HepG2 (cell line): ENCODE data around the gene RAB40C. TPM values are rescaled to one million over a fixed set of nuclear protein-coding genes. Genes with fewer than 3 reads are reported as not detected.

Source experiments
- ATF5 ChIP-seq: sonication (generic); formaldehyde crosslinking; IDR thresholded peaks from 2 replicates; pipeline ENCODE4 v1.4.0; 2020; ENCODE audit warnings: mild to moderate bottlenecking, low read depth, missing genetic modification reagents
- CBX1 ChIP-seq: IDR thresholded peaks from one replicate; pipeline ENCODE4 v1.6.1; 2016; ENCODE audit warnings: antibody characterized with exemption, low read depth
- FOXK2 ChIP-seq: fragments of 450-650 bp; IDR thresholded peaks from 2 replicates; pipeline ENCODE4 v1.6.1; 2016
- GATAD1 ChIP-seq: IDR thresholded peaks from 2 replicates; pipeline ENCODE4 v1.6.1; 2016; ENCODE audit warnings: missing genetic modification reagents, missing compliant biosample characterization
- GLI4 ChIP-seq: sonication (generic); formaldehyde crosslinking; IDR thresholded peaks from 2 replicates; pipeline ENCODE4 v1.5.1; 2020; ENCODE audit warnings: missing genetic modification reagents, mild to moderate bottlenecking, moderate library complexity, borderline replicate concordance
- LCORL ChIP-seq, 2 experiments: fragments of 450-650 bp in 1 of 2; sonication (generic) in 1 of 2; formaldehyde crosslinking in 1 of 2; IDR thresholded peaks; 2 replicates each; pipeline versions ENCODE4 v1.5.0 to v1.6.1; 2017 to 2020; ENCODE audit warnings: antibody characterized with exemption in 1 of 2, missing genetic modification reagents in 1 of 2
- NFAT5 ChIP-seq: sonication (generic); formaldehyde crosslinking; IDR thresholded peaks from 2 replicates; pipeline ENCODE4 v1.4.0; 2020; ENCODE audit warnings: missing genetic modification reagents
- PAWR ChIP-seq: sonication (generic); formaldehyde crosslinking; IDR thresholded peaks from 2 replicates; pipeline ENCODE4 v1.4.0; 2020; ENCODE audit warnings: missing genetic modification reagents, mild to moderate bottlenecking, borderline replicate concordance
- PBX3 ChIP-seq: sonication (generic); formaldehyde crosslinking; IDR thresholded peaks from 2 replicates; pipeline ENCODE4 v1.8.1; 2023; ENCODE audit warnings: missing genetic modification reagents, inconsistent platforms, borderline replicate concordance
- PHF21A ChIP-seq: sonication (generic); formaldehyde crosslinking; IDR thresholded peaks from 2 replicates; pipeline ENCODE4 v1.5.0; 2020; ENCODE audit warnings: mild to moderate bottlenecking, missing genetic modification reagents
- RELA ChIP-seq: sonication (generic); formaldehyde crosslinking; IDR thresholded peaks from 2 replicates; pipeline ENCODE4 v1.4.0; 2020; ENCODE audit warnings: missing genetic modification reagents
- SKIL ChIP-seq: sonication (generic); formaldehyde crosslinking; IDR thresholded peaks from 2 replicates; pipeline ENCODE4 v1.8.0; 2022; ENCODE audit warnings: missing genetic modification reagents, mild to moderate bottlenecking, moderate library complexity, borderline replicate concordance
- THAP8 ChIP-seq: sonication (generic); formaldehyde crosslinking; IDR thresholded peaks from 2 replicates; pipeline ENCODE4 v1.5.1; 2020; ENCODE audit warnings: missing genetic modification reagents, mild to moderate bottlenecking, borderline replicate concordance
- ZFY ChIP-seq: sonication (generic); formaldehyde crosslinking; IDR thresholded peaks from 2 replicates; pipeline ENCODE4 v1.4.0; 2020; ENCODE audit warnings: missing genetic modification reagents
- ZNF44 ChIP-seq: sonication (generic); formaldehyde crosslinking; IDR thresholded peaks from 2 replicates; pipeline ENCODE4 v1.5.1; 2020; ENCODE audit warnings: mild to moderate bottlenecking, missing genetic modification reagents
- ZNF549 ChIP-seq: sonication (generic); formaldehyde crosslinking; IDR thresholded peaks from 2 replicates; pipeline ENCODE4 v1.5.0; 2020; ENCODE audit warnings: missing genetic modification reagents
- ZNF644 ChIP-seq: IDR thresholded peaks from 2 replicates; pipeline ENCODE4 v1.6.1; 2016; ENCODE audit warnings: low read depth
- ZNF678 ChIP-seq: sonication (generic); formaldehyde crosslinking; IDR thresholded peaks from 2 replicates; pipeline ENCODE4 v1.4.0; 2020; ENCODE audit warnings: mild to moderate bottlenecking, missing genetic modification reagents
- ZNF766 ChIP-seq: sonication (generic); formaldehyde crosslinking; IDR thresholded peaks from 2 replicates; pipeline ENCODE4 v1.5.0; 2020; ENCODE audit warnings: missing genetic modification reagents, borderline replicate concordance
- polyA plus RNA-seq, 8 experiments: library from polyadenylated mRNA; depleted of rRNA in 3 of 8; stranded (reverse) in 7 of 8; unstranded in 1 of 8; fragments of >200 nt; fragmentation: Illumina TruSeq in 4 of 8; extraction: Trizol in 4 of 8; gene quantifications; 2 replicates each; pipeline versions ENCODE4 v1.2.1 to v1.2.3, GENCODE V29; 2011 to 2016; ENCODE audit warnings: low read depth in 4 of 8, missing spikeins in 1 of 8, mixed read lengths in 1 of 8; ENCODE audit not compliant: insufficient read depth in 1 of 8
- total RNA-seq, 5 experiments: library from RNA; depleted of rRNA; stranded (reverse); fragments of >200 nt; fragmentation: Illumina TruSeq; extraction: Trizol; gene quantifications; 2 replicates each; pipeline ENCODE4 v1.2.3, GENCODE V29; 2016; ENCODE audit warnings: low read depth in 1 of 5

Gene RAB40C
- total and polyA plus RNA-seq, 2 of the 13 experiments (the other 11 are each of a cell fraction or from before 2014, with no cell fraction given) = 7.7 to 11.5 TPM

DNA sequence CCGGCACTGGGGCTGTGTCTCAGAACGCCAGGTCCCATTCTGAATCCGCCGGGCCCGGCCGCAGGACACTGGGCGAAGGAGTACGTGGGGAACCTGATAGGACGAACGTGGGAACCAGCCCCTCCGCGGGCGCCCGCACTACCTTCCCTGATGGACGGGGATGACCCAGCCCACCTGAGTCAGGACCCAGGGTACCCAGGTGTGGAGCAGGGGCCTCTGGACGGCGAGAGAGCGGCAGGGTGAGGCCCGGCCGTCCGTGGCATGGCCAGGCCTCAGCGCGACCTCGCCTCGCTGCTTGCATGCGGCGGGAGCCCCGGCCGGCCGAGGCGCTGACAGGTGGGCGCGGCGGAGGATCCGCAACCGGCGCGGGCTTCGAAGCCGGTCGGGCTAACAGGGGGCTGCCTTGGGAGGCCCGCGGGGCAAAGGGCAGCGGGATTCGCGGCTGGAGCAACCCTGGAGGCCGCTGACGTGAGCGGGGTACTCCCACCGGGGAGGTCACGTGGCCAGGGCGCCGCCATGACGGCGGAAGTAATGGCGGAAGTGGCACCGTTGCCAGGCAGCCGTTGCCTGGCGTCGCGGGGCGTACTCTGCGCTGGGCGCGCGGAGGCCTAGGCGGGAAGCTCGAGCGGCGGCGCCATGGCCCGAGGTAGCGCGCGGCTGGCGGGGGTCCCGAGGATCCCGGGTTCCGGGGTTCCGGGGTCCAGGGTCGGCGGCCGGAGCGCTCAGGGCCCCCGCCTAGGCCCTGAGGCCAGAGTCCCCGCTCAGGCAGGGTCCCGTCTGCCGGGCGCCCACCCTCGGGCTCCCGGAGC is 59.1 kb downstream of the RAB40C start, which contains the start of gene WDR90 (continued):
- no peak for TF ChIP-seq SKIL (CRISPR knock-in tag)
- no peak for TF ChIP-seq PBX3 (CRISPR knock-in tag)
- no peak for TF ChIP-seq THAP8
- TF ChIP-seq FOXK2 = no peak
- TF ChIP-seq ZNF766 = no peak
- no peak for TF ChIP-seq ZNF644 (CRISPR knock-in tag)
- 0 out of 2 replicates have a peak, but pooled peaks have one; percentile 83 for TF ChIP-seq GLI4
- TF ChIP-seq NFAT5 = peak; percentile 74
- peak; percentile 98 for TF ChIP-seq ZFY (CRISPR knock-in tag)
- peak; percentile 80 for TF ChIP-seq CBX1
- 0 out of 2 replicates have a peak, but pooled peaks have one; percentile 84 for TF ChIP-seq PAWR
- TF ChIP-seq LCORL (IDR thresholded peaks at IDR 0.05) = no peak
- peak; percentile 90 for TF ChIP-seq LCORL (CRISPR knock-in tag; IDR thresholded peaks at IDR 0.05)
- TF ChIP-seq PHF21A (CRISPR knock-in tag) = peak; percentile 74
- no peak for TF ChIP-seq ZNF44 (CRISPR knock-in tag)
- peak; percentile 49; the same call in 1 of the 2 replicates for TF ChIP-seq ZNF678 (CRISPR knock-in tag)
- TF ChIP-seq GATAD1 (CRISPR knock-in tag) = peak; percentile 89
- TF ChIP-seq RELA (CRISPR knock-in tag) = 0 out of 2 replicates have a peak, but pooled peaks have one; percentile 43
- TF ChIP-seq ATF5 (CRISPR knock-in tag) = no peak
- peak; percentile 61; the same call in 1 of the 2 replicates for TF ChIP-seq ZNF549 (CRISPR knock-in tag)
